Measurements from ENCODE around the gene TBC1D9B. TPM values are rescaled to one million over a fixed set of nuclear protein-coding genes. Genes with fewer than 3 reads are reported as not detected.

Gene TBC1D9B
- total and polyA plus RNA-seq, 3 donors from 2014 or later: 76.1 to 134 (median 122) TPM

GRCh38 chr5:179817470-179817840 is 90.2 kb downstream of the TBC1D9B start:
- intact Hi-C loops (cut with DNase I; ENCODE audit: low total_unique reads): no loop called here
- Histone ChIP-seq H3K36me3 (ENCODE audit: low read depth, missing control alignments) (no peaks in the 10 kb centered on the region), H3K27ac (peak overlapping the region in 1 of 2 donors; percentile 14), H3K4me1 (peaks cover 42% of the 10 kb centered on the region), H3K9me3 (no peaks in the 10 kb centered on the region), H3K4me3 (peak overlapping the region in 1 of 2 donors; percentile 60), H3K27me3 (no peaks in the 10 kb centered on the region)
- no peak for TF ChIP-seq POLR2A (IDR thresholded peaks at IDR 0.05)
- TF ChIP-seq, protein P1, sequence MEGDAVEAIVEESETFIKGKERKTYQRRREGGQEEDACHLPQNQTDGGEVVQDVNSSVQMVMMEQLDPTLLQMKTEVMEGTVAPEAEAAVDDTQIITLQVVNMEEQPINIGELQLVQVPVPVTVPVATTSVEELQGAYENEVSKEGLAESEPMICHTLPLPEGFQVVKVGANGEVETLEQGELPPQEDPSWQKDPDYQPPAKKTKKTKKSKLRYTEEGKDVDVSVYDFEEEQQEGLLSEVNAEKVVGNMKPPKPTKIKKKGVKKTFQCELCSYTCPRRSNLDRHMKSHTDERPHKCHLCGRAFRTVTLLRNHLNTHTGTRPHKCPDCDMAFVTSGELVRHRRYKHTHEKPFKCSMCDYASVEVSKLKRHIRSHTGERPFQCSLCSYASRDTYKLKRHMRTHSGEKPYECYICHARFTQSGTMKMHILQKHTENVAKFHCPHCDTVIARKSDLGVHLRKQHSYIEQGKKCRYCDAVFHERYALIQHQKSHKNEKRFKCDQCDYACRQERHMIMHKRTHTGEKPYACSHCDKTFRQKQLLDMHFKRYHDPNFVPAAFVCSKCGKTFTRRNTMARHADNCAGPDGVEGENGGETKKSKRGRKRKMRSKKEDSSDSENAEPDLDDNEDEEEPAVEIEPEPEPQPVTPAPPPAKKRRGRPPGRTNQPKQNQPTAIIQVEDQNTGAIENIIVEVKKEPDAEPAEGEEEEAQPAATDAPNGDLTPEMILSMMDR (IDR thresholded peaks at IDR 0.05): no peak
- DNase-seq: no peak
- WGBS, 2 donors: 74 to 80% methylated on average over 7 to 8 of the region's 8 CpGs

- H3K4me1 ChIP-seq: peaks cover 37% of the 10 kb centered on the region
- TF ChIP-seq, protein P1 (IDR thresholded peaks at IDR 0.05): no peak
- no peak for TF ChIP-seq POLR2A (IDR thresholded peaks at IDR 0.05)
- WGBS, 2 donors: 1 to 3% methylated on average over 10 to 32 of the region's 72 CpGs
- peak overlapping the region; percentile 36 to 60 for H3K4me3 ChIP-seq
- H3K27ac ChIP-seq: peak overlapping the region; percentile 14 to 70
- no peaks in the 10 kb centered on the region for H3K9me3 ChIP-seq
- H3K36me3 ChIP-seq (ENCODE audit: low read depth, missing control alignments): no peaks in the 10 kb centered on the region
- intact Hi-C loops (cut with DNase I; ENCODE audit: low total_unique reads): no loop called here
- no peak for DNase-seq
- no peaks in the 10 kb centered on the region for H3K27me3 ChIP-seq
Observed at GRCh38 chr5:179816796-179817469, 90.8 kb downstream of the TBC1D9B start.

GRCh38 chr5:179816401-179816795 is 91.3 kb downstream of the TBC1D9B start:
- no peak for DNase-seq
- intact Hi-C loops (cut with DNase I; ENCODE audit: low total_unique reads): no loop called here
- H3K27ac ChIP-seq: peak overlapping the region in 1 of 2 donors; percentile 14

GRCh38 chr5:179815491-179816249 is 92.0 kb downstream of the TBC1D9B start:
- Histone ChIP-seq H3K9me3 (no peaks in the 10 kb centered on the region), H3K36me3 (ENCODE audit: low read depth, missing control alignments) (no peaks in the 10 kb centered on the region), H3K27me3 (no peaks in the 10 kb centered on the region), H3K4me1 (peaks cover 35% of the 10 kb centered on the region), H3K4me3 (no peak overlapping the region), H3K27ac (no peak overlapping the region)
- no peak for TF ChIP-seq POLR2A (IDR thresholded peaks at IDR 0.05)
- 84 to 96% methylated on average over 17 to 21 of the region's 21 CpGs for WGBS, 2 donors
- no peak for DNase-seq
- intact Hi-C loops (cut with DNase I; ENCODE audit: low total_unique reads): no loop called here

More at GRCh38 chr5:179816401-179816795, 91.3 kb downstream of the TBC1D9B start:
- WGBS, 2 donors: 32 to 44% methylated on average over 21 to 23 of the region's 23 CpGs
- H3K4me1 ChIP-seq: peaks cover 35% of the 10 kb centered on the region
- H3K27me3 ChIP-seq: no peaks in the 10 kb centered on the region
- H3K4me3 ChIP-seq: peak overlapping the region; percentile 36 to 60
- TF ChIP-seq, protein P1 (IDR thresholded peaks at IDR 0.05): no peak
- TF ChIP-seq POLR2A (IDR thresholded peaks at IDR 0.05): no peak
- H3K9me3 ChIP-seq: no peaks in the 10 kb centered on the region
- no peaks in the 10 kb centered on the region for H3K36me3 ChIP-seq (ENCODE audit: low read depth, missing control alignments)

DNA sequence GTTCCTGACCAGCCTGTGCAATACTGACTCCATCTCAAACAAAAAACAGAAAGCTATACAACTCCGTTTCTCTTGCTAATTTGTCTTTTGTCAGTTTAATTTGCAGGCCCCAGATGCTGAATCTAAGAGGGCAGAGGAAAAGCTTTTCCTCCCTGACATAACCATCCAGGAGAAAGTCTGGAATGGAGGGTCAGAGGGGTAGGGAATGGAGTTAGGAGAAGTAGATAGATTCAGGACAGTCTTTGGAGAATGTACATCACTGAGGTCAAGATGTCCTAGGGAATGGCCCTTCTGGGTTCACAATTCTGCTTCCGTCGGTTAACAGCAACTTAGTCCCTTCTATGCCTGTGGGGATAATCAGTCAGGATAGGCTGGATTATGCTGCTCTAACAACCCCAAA is 93.6 kb downstream of the TBC1D9B start:
- no peaks in the 10 kb centered on the region for H3K9me3 ChIP-seq
- no peaks in the 10 kb centered on the region for H3K27me3 ChIP-seq
- WGBS, 2 donors: 79 to 84% methylated on average over 3 of the region's 3 CpGs
- H3K4me1 ChIP-seq: peaks cover 22% of the 10 kb centered on the region
- H3K36me3 ChIP-seq (ENCODE audit: low read depth, missing control alignments): no peaks in the 10 kb centered on the region
- no peak overlapping the region for H3K27ac ChIP-seq
- H3K4me3 ChIP-seq: no peak overlapping the region
- no peak for DNase-seq
- intact Hi-C loops (cut with DNase I; ENCODE audit: low total_unique reads): loop anchor here (5.0 kb wide), 1 partner anchor 393 kb away; the partner anchor contains the start of gene RASGEF1C
- TF ChIP-seq, protein P1 (IDR thresholded peaks at IDR 0.05): no peak
- no peak for TF ChIP-seq POLR2A (IDR thresholded peaks at IDR 0.05)
